Endothelial cell of umbilical vein (primary cell): Measurements from ENCODE around the gene STMN1.

ENCODE experiments used
- MAX ChIP-seq: IDR thresholded peaks from 2 replicates; pipeline ENCODE4 v1.6.1; 2011; ENCODE audit not compliant: insufficient read depth, insufficient read length
- TF ChIP-seq, protein P1 (sequence below), 2 donors: IDR thresholded peaks; 1 replicate in 1 of 2; 2 replicates in 1 of 2; pipeline ENCODE4 v1.5.1; 2011; ENCODE audit warnings: low read length in 2 of 2, mild to moderate bottlenecking in 2 of 2, moderate library complexity in 2 of 2, control low read depth in 1 of 2, inconsistent platforms in 1 of 2, low read depth in 1 of 2; ENCODE audit not compliant: insufficient read depth in 1 of 2; ENCODE audit errors: extremely low read depth in 1 of 2

DNA sequence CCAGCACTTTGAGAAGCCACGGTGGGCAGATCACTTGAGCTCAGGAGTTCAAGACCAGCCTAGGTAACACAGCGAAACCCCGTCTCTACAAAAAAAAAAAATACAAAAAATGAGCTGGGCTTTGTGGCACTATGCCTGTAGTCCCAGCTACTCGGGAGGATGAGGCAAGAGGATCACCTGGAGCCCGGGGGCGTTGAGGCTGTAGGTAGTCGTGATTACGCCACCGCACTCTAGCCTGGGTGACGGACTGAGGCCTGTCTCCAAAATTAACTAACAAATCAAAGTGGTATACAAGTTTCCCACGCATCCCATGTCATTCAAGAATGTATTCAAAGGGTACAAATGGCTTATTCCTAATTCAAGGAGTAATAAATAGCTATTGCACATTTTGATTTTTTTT, 49.4 kb downstream of the STMN1 start:
- no peak for TF ChIP-seq MAX
- TF ChIP-seq, protein P1, sequence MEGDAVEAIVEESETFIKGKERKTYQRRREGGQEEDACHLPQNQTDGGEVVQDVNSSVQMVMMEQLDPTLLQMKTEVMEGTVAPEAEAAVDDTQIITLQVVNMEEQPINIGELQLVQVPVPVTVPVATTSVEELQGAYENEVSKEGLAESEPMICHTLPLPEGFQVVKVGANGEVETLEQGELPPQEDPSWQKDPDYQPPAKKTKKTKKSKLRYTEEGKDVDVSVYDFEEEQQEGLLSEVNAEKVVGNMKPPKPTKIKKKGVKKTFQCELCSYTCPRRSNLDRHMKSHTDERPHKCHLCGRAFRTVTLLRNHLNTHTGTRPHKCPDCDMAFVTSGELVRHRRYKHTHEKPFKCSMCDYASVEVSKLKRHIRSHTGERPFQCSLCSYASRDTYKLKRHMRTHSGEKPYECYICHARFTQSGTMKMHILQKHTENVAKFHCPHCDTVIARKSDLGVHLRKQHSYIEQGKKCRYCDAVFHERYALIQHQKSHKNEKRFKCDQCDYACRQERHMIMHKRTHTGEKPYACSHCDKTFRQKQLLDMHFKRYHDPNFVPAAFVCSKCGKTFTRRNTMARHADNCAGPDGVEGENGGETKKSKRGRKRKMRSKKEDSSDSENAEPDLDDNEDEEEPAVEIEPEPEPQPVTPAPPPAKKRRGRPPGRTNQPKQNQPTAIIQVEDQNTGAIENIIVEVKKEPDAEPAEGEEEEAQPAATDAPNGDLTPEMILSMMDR (IDR thresholded peaks at IDR 0.05; ENCODE audit: extremely low read depth in 1 of 2, insufficient read depth in 1 of 2, low read depth in 1 of 2, low read length in 2 of 2), result no peak
